Measurements from ENCODE around the gene UBAC2. TPM values are rescaled to one million over a fixed set of nuclear protein-coding genes. Genes with fewer than 3 reads are reported as not detected.
A peak's percentile ranks its signal among the peaks of the same experiment; 100 is the strongest.

Gene UBAC2
- total RNA-seq, 1 donor from 2014 or later: 82.3 TPM

DNA sequence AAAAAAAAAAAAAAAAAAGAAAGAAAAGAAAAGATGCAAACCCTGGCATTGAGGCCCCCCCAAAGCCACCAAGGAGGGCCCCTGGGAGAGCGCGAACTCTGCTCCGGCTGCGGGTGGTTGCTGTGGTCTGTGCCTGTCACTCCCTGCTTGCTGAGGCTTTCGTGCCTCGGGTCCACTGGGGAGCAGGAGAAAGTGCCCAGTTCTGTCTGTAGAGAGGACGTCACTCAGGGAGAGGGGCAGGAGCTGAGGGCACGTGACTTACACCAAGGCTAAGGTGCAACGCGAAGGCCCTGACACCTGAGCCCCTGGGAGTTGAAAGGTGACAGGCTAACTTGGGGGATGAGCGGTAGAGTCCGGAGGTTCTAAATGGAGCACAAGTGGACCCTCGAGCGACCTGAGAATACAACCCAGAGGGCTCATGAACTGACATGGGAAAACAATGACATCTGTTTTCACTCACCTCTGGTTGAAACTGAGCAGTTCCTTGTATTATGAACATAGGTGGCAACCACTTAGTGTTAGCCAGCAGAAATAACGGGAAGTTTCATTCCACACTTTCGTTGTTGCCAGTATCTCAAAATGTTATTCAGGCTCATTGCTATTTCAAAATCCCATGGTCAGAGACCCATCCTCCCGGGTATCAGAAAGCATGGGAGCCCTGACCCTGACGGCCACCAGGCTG lies 231.4 kb downstream of the UBAC2 start:
- no peak for DNase-seq (ENCODE audit: low read depth)

DNA sequence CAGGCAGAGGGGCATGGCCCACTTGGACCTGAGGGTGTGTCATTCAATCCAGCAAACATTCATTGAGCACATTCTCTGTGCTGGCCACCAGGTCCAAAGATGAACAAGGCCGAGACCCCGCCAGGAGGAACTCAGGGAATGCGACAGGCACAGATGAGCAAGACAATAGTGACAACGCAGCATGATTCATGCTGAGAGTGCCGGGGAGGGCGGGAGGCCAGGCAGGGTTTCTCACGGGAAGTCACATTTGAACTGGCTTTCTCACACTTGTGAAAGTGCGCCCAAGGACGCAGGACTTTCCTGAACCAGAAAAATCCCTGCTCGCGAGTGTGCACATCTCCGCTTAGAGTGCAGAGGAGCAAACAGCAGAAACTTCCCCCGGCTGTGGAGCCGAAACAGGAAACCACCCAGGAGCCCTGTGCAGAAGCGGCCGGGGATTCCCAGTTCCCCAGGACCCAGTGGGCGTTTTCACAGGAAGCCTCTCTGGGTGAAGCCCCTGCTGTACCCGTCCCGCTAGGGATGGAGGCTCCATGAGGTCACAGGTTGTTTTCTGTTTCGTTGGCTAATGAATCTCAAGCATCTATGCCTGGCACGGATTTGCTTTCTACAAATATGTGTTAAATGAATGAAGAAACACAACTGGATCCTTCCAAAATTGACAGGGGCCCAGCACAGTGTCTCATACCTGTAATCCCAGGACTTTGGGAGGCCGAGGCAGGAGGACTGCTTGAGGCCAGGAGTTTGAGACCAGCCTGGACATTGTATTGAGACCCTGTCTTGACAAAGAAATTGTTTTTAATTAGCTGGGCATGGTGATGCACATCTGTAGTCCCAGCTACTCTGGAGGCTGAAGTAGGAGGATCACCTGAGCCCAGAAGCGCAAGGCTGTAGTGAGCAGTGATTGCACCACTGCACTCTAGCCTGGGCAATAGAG lies 232.2 kb downstream of the UBAC2 start:
- peak; percentile 58 for DNase-seq (ENCODE audit: low read depth)

DNA sequence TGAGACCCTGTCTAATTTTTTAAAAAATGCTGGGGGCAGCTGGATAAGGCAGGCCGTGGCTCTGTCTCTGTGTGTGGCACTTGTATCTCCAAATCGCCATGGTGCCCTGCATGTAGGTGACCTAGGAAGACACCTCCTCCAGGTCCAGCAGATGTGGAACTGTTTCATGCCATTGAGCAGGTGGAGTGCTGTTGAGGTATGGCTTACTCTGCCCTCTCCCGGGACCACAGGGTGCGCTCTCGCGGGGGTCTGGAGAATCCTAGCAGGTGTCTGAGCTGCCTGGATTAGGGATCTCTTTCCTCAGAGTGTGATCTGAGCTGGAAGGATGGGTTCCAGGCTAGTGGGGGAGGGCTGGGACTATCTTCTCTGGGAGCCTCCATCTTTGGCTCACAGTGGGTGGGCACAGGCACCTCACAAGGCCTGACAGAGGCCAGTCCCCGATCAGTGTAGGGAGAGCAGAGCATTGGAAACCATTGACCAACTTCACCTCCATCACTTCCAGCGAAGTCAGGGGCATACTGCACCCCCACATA lies 233.0 kb downstream of the UBAC2 start:
- no peak for DNase-seq (ENCODE audit: low read depth)

- no peak for DNase-seq (ENCODE audit: low read depth)
Measured at GRCh38 chr13:99434258-99434788, 233.7 kb downstream of the UBAC2 start.

GRCh38 chr13:99435116-99435515 lies 234.5 kb downstream of the UBAC2 start:
- no peak for DNase-seq (ENCODE audit: low read depth)

GRCh38 chr13:99435998-99436397 lies 235.3 kb downstream of the UBAC2 start:
- no peak for DNase-seq (ENCODE audit: low read depth)

MicroRNAs encoded within 50 kb of the gene (microRNA counts, 767-probe panel; counts per million panel counts)
- not detected for microRNA hsa-miR-623

Small RNAs within 50 kb of the gene (microRNA-seq; reads per million reads assigned to microRNA genes)
- gene MIR623: not detected

Other genes with a start within 250 kb of the UBAC2 start
- gene DOCK9, start 222.8 kb upstream of the UBAC2 start, total RNA-seq: 89.1 and 138 TPM in 2 replicates
- not detected in 2 replicates for gene GPR18, start 57.5 kb downstream of the UBAC2 start, total RNA-seq
- gene GPR183, start 106.5 kb downstream of the UBAC2 start, total RNA-seq: 0.32 TPM in 1 of 2 replicates, not detected in the other